Measurements from ENCODE around the gene MN1.

Gene MN1

DNA sequence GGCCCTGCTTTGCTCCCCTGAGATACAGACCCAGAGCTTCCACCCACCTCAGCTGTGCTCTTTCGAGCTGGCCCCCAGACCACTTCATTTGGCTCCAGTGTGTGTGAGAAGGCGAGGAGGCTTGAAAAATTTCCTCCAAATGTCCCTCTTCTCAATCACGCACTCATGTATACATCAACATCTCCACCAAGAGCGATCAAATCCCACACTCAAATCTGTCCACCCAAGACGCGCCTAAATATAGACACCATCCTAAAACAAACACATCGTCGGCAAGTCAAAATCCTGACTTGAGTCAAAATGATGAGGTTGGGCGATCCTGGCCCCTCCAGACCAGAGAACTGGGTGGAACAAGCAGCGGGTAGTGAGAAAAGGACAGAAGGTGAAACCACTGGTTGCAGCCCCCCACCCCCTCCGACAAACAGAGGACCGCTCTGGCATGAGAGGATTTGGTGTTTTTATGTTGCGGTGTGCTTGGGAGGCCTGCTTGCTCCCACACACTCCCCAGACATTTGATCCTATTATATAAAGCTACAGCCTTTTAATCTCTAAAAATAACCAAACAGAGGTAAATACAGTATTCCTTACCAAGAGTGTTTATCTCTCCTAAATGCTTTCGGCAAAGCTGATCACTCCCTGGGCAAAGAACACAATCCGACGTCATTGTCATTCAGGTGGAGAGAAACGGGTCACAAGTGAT is 10.2 kb downstream of the MN1 start:
- H3K27me3 ChIP-seq (ENCODE audit: insufficient read depth, poor library complexity, severe bottlenecking) = peaks cover 2% of the 10 kb centered on the region
- TF ChIP-seq SPI1 (IDR thresholded peaks at IDR 0.05; ENCODE audit: borderline replicate concordance, low read depth) = no peak
- no peak for TF ChIP-seq REST (IDR thresholded peaks at IDR 0.05; ENCODE audit: insufficient replicate concordance, low read depth)
- TF ChIP-seq POLR2AphosphoS5 (IDR thresholded peaks at IDR 0.05; ENCODE audit: low read depth) = no peak
- TF ChIP-seq CTCF (IDR thresholded peaks at IDR 0.05; ENCODE audit: insufficient read depth, low read length) = no peak
- H3K27ac ChIP-seq (replicated peaks) = no peak overlapping the region
- DNase-seq (ENCODE audit: low read depth in 1 of 2, low spot score in 1 of 2) = no peak
- H3K4me3 ChIP-seq (replicated peaks; ENCODE audit: insufficient read depth, low read length) = no peak overlapping the region

GRCh38 chr22:27790376-27791158 is 11.0 kb downstream of the MN1 start:
- Histone ChIP-seq H3K27me3 (ENCODE audit: insufficient read depth, poor library complexity, severe bottlenecking) (peaks cover 2% of the 10 kb centered on the region), H3K4me3 (replicated peaks; ENCODE audit: insufficient read depth, low read length) (no peak overlapping the region), H3K27ac (replicated peaks) (no peak overlapping the region)
- DNase-seq (ENCODE audit: low read depth in 1 of 2, low spot score in 1 of 2) = no peak
- TF ChIP-seq GABPA (IDR thresholded peaks at IDR 0.05; ENCODE audit: low read depth) (no peak), POLR2AphosphoS5 (IDR thresholded peaks at IDR 0.05; ENCODE audit: low read depth) (no peak), CTCF (IDR thresholded peaks at IDR 0.05; ENCODE audit: insufficient read depth, low read length) (no peak), REST (IDR thresholded peaks at IDR 0.05; ENCODE audit: insufficient replicate concordance, low read depth) (no peak), SPI1 (IDR thresholded peaks at IDR 0.05; ENCODE audit: borderline replicate concordance, low read depth) (no peak)

- H3K27ac ChIP-seq (replicated peaks) = no peak overlapping the region
- H3K27me3 ChIP-seq (ENCODE audit: insufficient read depth, poor library complexity, severe bottlenecking) = peaks cover 4% of the 10 kb centered on the region
- no peak for DNase-seq (ENCODE audit: low read depth in 1 of 2, low spot score in 1 of 2)
- H3K4me3 ChIP-seq (replicated peaks; ENCODE audit: insufficient read depth, low read length) = no peak overlapping the region
- TF ChIP-seq POLR2AphosphoS5 (IDR thresholded peaks at IDR 0.05; ENCODE audit: low read depth) = no peak
- no peak for TF ChIP-seq SPI1 (IDR thresholded peaks at IDR 0.05; ENCODE audit: borderline replicate concordance, low read depth)
- TF ChIP-seq CTCF (IDR thresholded peaks at IDR 0.05; ENCODE audit: insufficient read depth, low read length) = no peak
- TF ChIP-seq GABPA (IDR thresholded peaks at IDR 0.05; ENCODE audit: low read depth) = no peak
- TF ChIP-seq REST (IDR thresholded peaks at IDR 0.05; ENCODE audit: insufficient replicate concordance, low read depth) = no peak
These were observed 12.9 kb downstream of the MN1 start for GRCh38 chr22:27788500-27789288.
